Head of caudate nucleus (tissue), 42 donors: ENCODE measurements around the gene CCDC33.
A peak's percentile ranks its signal among the peaks of the same experiment; 100 is the strongest.

Experiments
- DNase-seq, 42 donors: peaks; one replicate each; pipeline versions ENCODE4 v3.0.0 to v3.0.0-alpha.2; 2020 to 2021; ENCODE audit warnings: mixed read lengths in 7 of 42
- intact Hi-C: fragments of 100-400 bp; cut with DNase I; formaldehyde crosslinking; loops from one replicate; pipeline ENCODE4 v1.15.0; 2022

CCDC33 gene

DNA sequence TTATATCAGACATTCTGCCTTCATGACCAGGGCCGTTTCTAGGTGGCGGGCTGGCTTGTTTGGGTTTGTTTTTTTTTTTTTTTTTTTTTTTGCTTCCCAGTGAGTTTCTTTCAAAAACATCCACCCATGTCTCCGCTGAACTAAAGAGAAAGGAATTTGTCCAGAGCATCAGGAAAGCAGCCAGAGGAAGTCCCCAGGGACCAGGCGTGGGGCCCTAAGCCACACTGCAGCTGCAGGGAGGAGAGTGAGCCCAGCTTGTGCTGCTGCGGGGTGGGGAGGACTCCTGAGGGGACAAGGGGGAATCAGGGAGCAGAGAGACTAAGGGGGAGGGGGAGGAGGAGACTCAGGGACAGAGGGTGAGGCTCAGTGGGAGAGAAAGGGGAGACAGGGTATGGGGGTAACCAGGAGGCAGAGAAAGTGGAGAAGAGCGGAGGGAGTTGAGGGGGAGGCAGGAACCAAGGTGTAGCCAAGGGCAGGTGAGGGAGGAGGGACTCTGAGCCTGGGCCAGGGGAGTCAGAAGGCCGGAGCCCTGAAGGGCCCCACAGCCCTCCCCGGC is 81.8 kb downstream of the CCDC33 start:
- intact Hi-C loops = no loop called here
- peak in 2 of 42 donors; percentile 7 to 45 for DNase-seq

DNA sequence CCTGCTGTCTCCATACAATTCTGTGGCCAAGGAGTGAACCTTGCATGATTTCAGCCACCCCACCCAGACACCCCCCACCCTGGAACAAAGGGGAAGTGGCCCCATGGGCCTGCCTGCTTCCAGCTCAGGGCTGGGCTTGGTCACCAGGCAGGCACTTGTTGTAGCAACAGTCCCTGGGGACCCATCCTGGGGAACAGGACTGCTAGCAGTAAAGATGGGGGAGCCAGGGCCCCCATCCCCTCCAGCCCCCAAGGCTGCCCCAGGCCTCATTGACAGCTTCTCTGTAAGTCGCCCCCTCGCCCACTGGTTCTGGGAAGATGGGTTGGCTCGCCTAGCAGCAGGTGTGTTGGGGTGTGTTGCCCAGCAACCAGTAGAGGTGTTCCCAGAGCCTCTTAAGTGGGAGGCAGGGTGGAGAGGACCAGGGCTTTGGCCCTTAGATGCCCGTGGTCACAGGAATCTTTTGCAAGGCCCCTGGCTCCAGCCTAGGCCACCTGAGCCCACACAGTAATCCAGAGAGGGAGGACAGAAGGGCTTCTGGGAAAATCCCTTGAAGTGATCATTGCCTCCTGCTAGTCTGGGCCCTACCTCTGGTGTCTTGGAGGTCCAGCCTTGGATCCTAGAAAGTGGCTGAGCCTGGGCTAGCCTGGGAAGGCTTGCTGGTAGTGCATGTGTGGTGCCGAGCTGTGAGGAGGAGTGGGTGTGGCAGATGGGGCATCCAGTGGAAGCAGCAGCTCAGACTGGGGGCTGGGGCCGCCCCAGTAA is 82.4 kb downstream of the CCDC33 start:
- intact Hi-C loops = no loop called here
- peak in 32 of 42 donors; percentile 4 to 74 (median 30) for DNase-seq

- intact Hi-C loops = no loop called here
- no peak for DNase-seq
Observed at GRCh38 chr15:74319138-74319460, 83.0 kb downstream of the CCDC33 start.

DNA sequence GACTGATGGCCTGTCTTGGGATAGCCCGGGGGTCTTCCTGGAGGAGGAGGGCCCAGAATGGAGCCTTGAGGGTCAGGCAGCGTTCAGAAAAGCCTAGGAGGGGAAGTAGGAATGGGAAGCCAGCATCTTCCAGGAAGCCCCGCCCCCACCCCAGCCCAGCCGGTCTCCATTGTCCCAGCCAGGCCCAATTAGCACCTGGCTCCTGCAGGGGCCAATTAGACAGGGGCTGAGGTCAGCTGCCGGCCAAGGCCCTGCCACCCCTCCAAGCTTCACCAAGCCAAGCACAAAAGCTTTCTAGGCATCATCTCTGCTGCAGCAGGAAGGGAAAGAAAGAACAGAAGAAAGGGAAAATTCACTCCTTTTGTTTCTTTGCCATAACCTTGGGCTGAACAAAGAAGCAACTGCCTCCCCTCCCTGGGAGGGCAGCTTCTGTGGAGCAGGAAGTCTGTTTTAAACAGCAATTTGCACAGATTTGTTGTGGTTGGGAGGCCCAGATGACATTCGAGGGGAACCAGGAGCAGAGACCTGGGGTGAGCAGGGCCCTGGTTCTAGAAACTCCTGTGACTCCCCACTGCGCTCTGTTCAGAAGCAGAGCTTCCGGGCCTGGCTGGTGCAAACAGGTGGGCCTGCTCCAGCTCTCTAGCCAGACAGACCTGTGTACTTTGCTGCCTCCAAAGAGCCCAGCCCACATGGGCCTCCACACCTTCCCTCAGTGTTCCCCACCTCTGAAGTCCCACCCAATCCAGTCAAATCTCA is 83.6 kb downstream of the CCDC33 start:
- no peak for DNase-seq
- intact Hi-C loops = loop anchor here (5.0 kb wide), 1 partner anchor 192 kb away; no protein-coding TSS in a partner anchor

- intact Hi-C loops = loop anchor here (5.0 kb wide), 1 partner anchor 193 kb away; no protein-coding TSS in a partner anchor
- peak in 41 of 42 donors; percentile 15 to 78 (median 57) for DNase-seq
Observed at GRCh38 chr15:74320352-74321247, 84.5 kb downstream of the CCDC33 start.

DNA sequence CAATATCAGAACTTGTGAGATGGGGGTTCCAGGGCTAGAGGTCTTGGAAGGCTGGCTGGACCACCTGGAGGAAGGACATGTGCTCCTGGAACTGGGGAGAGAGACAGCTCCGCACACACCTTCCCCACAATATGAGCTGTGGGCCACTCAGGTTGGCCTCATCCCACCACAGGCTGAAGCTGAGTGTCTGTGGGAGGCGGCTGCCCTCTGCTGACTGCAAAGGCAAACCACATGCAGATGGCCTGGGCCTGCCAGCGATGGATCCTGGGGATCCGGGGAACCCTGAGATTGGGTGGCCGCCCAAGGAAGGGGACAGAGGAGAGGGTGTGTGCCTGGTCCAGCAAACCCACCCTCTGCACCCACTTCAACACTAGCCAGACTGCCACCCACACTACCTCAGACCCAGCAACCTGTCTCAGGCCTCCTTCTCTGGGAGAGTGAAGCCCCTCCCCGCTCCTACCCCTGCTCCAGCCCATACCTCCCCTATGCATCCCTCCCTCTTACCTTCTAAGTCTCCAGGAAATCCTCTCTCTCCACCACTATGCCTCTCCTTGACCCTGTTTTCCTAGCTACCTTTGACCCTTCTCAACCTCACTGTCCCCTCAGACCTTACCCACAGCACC is 86.5 kb downstream of the CCDC33 start:
- intact Hi-C loops = loop anchor here (5.0 kb wide), 1 partner anchor 195 kb away; no protein-coding TSS in a partner anchor
- DNase-seq = peak; percentile 41 to 86 (median 64)

DNA sequence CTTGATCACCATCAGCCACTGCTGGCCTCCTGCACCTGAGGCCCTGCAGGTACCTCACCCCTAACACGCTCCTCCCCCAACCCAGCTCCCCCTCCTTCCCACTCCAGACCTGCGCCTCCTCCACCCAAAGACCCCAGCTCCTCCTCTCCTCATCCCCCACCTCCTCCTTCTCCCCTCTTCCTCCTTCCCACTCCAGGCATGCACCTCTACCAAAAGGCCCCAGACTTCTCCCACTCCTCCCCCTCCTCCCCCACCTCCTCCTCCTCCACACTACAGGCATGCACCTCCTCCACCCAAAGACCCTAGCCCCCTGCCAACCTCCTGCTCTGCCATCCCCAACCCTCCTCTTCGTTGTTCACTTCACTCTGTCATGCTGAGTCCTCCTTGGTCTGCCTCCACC is 88.6 kb downstream of the CCDC33 start:
- intact Hi-C loops = loop anchor here (5.0 kb wide), 1 partner anchor 197 kb away; no protein-coding TSS in a partner anchor
- no peak for DNase-seq

DNA sequence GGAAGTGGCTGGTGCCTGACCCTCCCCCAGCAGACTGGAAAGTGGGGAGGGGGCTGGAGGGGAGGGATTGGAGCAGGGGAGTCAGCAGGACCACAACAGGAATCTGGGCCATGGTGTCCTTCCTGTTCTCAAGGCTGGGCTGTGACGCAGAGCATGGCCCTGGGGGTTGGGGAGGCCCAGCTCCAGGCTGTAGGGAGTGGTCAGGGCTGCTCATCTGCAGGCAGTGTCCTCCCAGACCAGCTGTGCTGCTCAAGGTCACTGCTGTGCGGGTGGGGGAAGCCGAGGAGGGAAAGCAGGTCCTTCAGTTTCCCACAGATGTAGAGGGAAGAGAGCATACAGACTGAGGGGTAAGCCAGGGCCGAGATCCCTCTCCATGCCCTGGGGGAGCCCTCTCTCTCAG is 90.6 kb downstream of the CCDC33 start:
- DNase-seq = no peak
- intact Hi-C loops = no loop called here

- no peak for DNase-seq
- intact Hi-C loops = no loop called here
Observed at GRCh38 chr15:74327756-74328155, 91.6 kb downstream of the CCDC33 start.

- intact Hi-C loops = no loop called here
- no peak for DNase-seq
Observed at GRCh38 chr15:74328331-74329056, 92.4 kb downstream of the CCDC33 start.

GRCh38 chr15:74330861-74331408 is 94.8 kb downstream of the CCDC33 start:
- intact Hi-C loops = no loop called here
- DNase-seq = no peak

GRCh38 chr15:74332011-74332410 is 95.9 kb downstream of the CCDC33 start:
- DNase-seq = no peak
- intact Hi-C loops = no loop called here

DNA sequence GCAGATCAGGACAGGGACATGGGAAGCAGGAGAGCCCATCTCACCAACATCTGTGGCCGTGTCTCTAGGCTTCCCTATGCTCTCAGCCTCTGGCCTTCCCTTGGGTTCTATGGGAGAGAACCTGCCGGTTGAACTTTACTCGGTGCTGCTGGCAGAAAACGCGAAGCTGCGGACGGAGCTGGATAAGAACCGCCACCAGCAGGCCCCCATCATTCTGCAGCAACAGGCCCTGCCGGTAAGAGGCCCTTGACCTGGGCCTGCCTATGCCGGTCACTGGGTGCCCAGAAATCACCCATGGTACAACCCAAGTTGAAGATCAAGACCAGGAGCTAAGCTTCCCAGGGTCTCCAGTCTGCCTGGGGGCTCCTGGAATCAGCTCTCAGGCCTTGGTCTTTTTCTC is 96.5 kb downstream of the CCDC33 start:
- no peak for DNase-seq
- intact Hi-C loops = no loop called here

DNA sequence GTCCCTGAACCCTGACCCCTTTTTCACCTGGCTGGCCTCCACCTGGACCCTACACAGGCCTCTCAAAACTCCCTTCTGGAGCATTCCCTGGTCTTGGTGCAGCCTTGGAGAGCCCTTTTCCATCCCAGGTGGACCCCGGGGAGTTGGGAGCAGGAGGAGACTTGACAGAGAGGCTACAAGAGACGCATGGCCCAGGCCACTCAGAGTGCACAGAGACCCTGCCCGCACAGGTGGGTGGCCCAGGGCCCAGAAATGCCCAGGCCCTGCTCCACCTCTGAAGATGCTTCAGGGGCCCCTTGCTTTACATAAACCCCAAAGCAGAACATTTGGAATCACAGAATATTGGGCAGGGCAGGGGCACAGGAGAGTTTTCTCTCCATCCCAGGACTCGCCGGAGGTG is 97.0 kb downstream of the CCDC33 start:
- DNase-seq = no peak
- intact Hi-C loops = no loop called here

GRCh38 chr15:74333662-74334061 is 97.5 kb downstream of the CCDC33 start:
- DNase-seq = no peak
- intact Hi-C loops = no loop called here

- no peak for DNase-seq
- intact Hi-C loops = no loop called here
Observed at GRCh38 chr15:74334127-74334526, 98.0 kb downstream of the CCDC33 start.

DNA sequence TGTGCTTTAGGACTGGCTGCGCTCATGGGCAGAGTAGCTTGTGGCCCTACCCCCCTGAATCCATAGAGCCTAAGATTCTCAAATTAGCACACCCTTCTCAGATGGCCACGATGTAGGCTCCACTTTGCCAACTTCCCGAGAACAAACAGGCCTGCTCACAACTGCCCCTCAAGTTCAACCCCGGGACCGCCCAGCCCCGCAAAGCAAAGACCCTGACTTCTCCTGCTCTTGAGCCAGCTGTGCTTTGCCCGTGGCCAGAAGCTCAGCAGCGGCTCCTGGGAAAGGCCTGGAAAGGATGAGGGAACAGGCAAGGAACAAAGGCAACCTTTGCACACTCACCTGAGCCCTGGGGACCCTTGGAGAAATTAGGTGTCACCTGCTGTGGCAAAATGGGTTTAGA is 99.3 kb downstream of the CCDC33 start:
- intact Hi-C loops = no loop called here
- DNase-seq = no peak
